H1 (cell line): ENCODE results near the gene DYNLT2B. TPM values are rescaled to one million over a fixed set of nuclear protein-coding genes. Genes with fewer than 3 reads are reported as not detected.

Experiments used
- CTCF ChIA-PET: fragments of 300-600 bp; sonication (Branson Sonifier 250); formaldehyde crosslinking; loops from one replicate; lab custom pipeline; 2021; ENCODE audit not compliant: partially characterized antibody; lab: Charles Lee
- POLR2A ChIA-PET: fragments of 300-600 bp; sonication (Branson Sonifier 250); formaldehyde crosslinking; loops from one replicate; lab custom pipeline; 2021; ENCODE audit warnings: inconsistent platforms; ENCODE audit not compliant: partially characterized antibody; lab: Charles Lee
- DNase-seq, 2 experiments: peaks; one replicate each; pipeline versions ENCODE4 v3.0.0 to v3.0.0-alpha.2; 2010 to 2022; ENCODE audit warnings: low spot score in 2 of 2, low read depth in 1 of 2, mixed read lengths in 1 of 2
- FAIRE-seq: peaks from 2 replicates; lab custom pipeline; 2011; peaks lifted over from hg19 to GRCh38; lab: Jason Lieb, UNC
- H2AFZ ChIP-seq: 2 replicates; pipeline ENCODE4 v1.8.1; 2012; ENCODE audit warnings: low read length, inconsistent platforms
- H2AK5ac ChIP-seq: 2 replicates; pipeline ENCODE4 v1.6.1; 2013; ENCODE audit warnings: low read depth, low read length
- H2BK120ac ChIP-seq: replicated peaks from 2 replicates; pipeline ENCODE3; 2013; ENCODE audit warnings: low read depth, low read length, inconsistent platforms
- H2BK12ac ChIP-seq: 2 replicates; pipeline ENCODE4 v1.6.1; 2013; ENCODE audit warnings: low read depth, low read length
- H2BK15ac ChIP-seq: 2 replicates; pipeline ENCODE4 v1.6.1; 2013; ENCODE audit warnings: low read length
- H2BK20ac ChIP-seq: 2 replicates; pipeline ENCODE4 v1.6.1; 2013; ENCODE audit warnings: low read length
- H2BK5ac ChIP-seq: 2 replicates; pipeline ENCODE4 v1.6.1; 2013; ENCODE audit warnings: low read depth, low read length
- H3K14ac ChIP-seq: 2 replicates; pipeline ENCODE4 v1.6.1; 2013; ENCODE audit warnings: inconsistent platforms; ENCODE audit not compliant: insufficient read length
- H3K18ac ChIP-seq: 2 replicates; pipeline ENCODE4 v1.6.1; 2013; ENCODE audit warnings: low read length; ENCODE audit errors: extremely low read depth
- H3K23ac ChIP-seq: 2 replicates; pipeline ENCODE4 v1.6.1; 2013; ENCODE audit warnings: inconsistent platforms; ENCODE audit not compliant: insufficient read length
- H3K23me2 ChIP-seq: 2 replicates; pipeline ENCODE4 v1.6.1; 2013; ENCODE audit warnings: low read depth, low read length
- H3K27ac ChIP-seq: 2 replicates; pipeline ENCODE4 v1.6.1; 2011; ENCODE audit warnings: low read depth, low read length, inconsistent platforms
- H3K27me3 ChIP-seq, 4 experiments: replicated peaks in 1 of 4; 1 replicate in 1 of 4; 2 replicates in 3 of 4; pipeline versions ENCODE4 v1.6.1 to v1.8.1; 2011 to 2013; ENCODE audit warnings: low read length in 3 of 4, mild to moderate bottlenecking in 3 of 4, inconsistent platforms in 2 of 4, mixed read lengths in 2 of 4, moderate library complexity in 1 of 4; ENCODE audit not compliant: control insufficient read depth in 3 of 4, insufficient read depth in 3 of 4; ENCODE audit errors: extremely low read depth in 1 of 4
- H3K36me3 ChIP-seq, 4 experiments: 2 replicates each; pipeline versions ENCODE4 v1.6.1 to v1.8.1; 2011 to 2013; ENCODE audit warnings: mild to moderate bottlenecking in 4 of 4, low read length in 3 of 4, moderate library complexity in 2 of 4, control low read depth in 1 of 4, inconsistent platforms in 1 of 4; ENCODE audit not compliant: insufficient read depth in 4 of 4, control insufficient read depth in 2 of 4
- H3K4ac ChIP-seq: replicated peaks from 2 replicates; pipeline ENCODE3; 2013; ENCODE audit warnings: low read length, low read depth, mixed read lengths, inconsistent platforms; ENCODE audit not compliant: insufficient read length
- H3K4me1 ChIP-seq, 4 experiments: replicated peaks in 1 of 4; 1 replicate in 1 of 4; 2 replicates in 3 of 4; pipeline versions ENCODE4 v1.6.1 to v1.8.1; 2011 to 2013; ENCODE audit warnings: low read length in 3 of 4, inconsistent platforms in 2 of 4, mixed read lengths in 1 of 4; ENCODE audit not compliant: insufficient read depth in 4 of 4, control insufficient read depth in 3 of 4
- H3K4me2 ChIP-seq, 2 experiments: 2 replicates each; pipeline versions ENCODE4 v1.6.1 to v1.8.1; 2011 to 2013; ENCODE audit warnings: low read depth in 2 of 2, low read length in 2 of 2, control low read depth in 1 of 2, inconsistent platforms in 1 of 2, mild to moderate bottlenecking in 1 of 2; ENCODE audit not compliant: insufficient read depth in 1 of 2
- H3K4me3 ChIP-seq, 4 experiments: fragments of 200-600, 300-600 bp in 1 of 4; sonication (generic), shearing (Covaris generic), sonication (Bioruptor Twin) in 1 of 4; 2 replicates each; pipeline versions ENCODE4 v1.5.1 to v1.8.1; 2011 to 2016; ENCODE audit warnings: low read length in 4 of 4, low read depth in 3 of 4, control low read depth in 2 of 4, inconsistent platforms in 2 of 4, mild to moderate bottlenecking in 2 of 4, mixed read lengths in 1 of 4, moderate library complexity in 1 of 4; ENCODE audit not compliant: insufficient read depth in 2 of 4; ENCODE audit errors: extremely low read depth in 1 of 4
- H3K56ac ChIP-seq: replicated peaks from 2 replicates; pipeline ENCODE3; 2013; ENCODE audit warnings: low read depth, mild to moderate bottlenecking, mixed read lengths, low read length, inconsistent platforms; ENCODE audit not compliant: insufficient read length
- H3K79me1 ChIP-seq: 2 replicates; pipeline ENCODE4 v1.6.1; 2013; ENCODE audit warnings: low read depth, low read length, control low read depth
- H3K79me2 ChIP-seq, 2 experiments: 2 replicates each; pipeline versions ENCODE4 v1.6.1 to v1.8.1; 2012 to 2013; ENCODE audit warnings: low read length in 2 of 2, mild to moderate bottlenecking in 2 of 2, inconsistent platforms in 1 of 2; ENCODE audit not compliant: insufficient read depth in 2 of 2, control insufficient read depth in 1 of 2
- H3K9ac ChIP-seq, 4 experiments: replicated peaks in 1 of 4; 1 replicate in 1 of 4; 2 replicates in 3 of 4; pipeline versions ENCODE4 v1.6.1 to v1.8.1; 2011 to 2013; ENCODE audit warnings: low read depth in 3 of 4, low read length in 3 of 4, control low read depth in 2 of 4, mild to moderate bottlenecking in 2 of 4, moderate library complexity in 2 of 4, inconsistent platforms in 1 of 4; ENCODE audit errors: extremely low read depth in 1 of 4
- H3K9me3 ChIP-seq, 2 experiments: 2 replicates each; pipeline versions ENCODE4 v1.6.1 to v1.8.1; 2012 to 2013; ENCODE audit warnings: mild to moderate bottlenecking in 2 of 2, moderate library complexity in 2 of 2, control low read depth in 1 of 2, inconsistent platforms in 1 of 2, low read depth in 1 of 2, low read length in 1 of 2, mixed read lengths in 1 of 2; ENCODE audit not compliant: insufficient read depth in 2 of 2
- H4K20me1 ChIP-seq, 2 experiments: replicated peaks in 1 of 2; 2 replicates each; pipeline versions ENCODE3 to v1.8.1; 2011 to 2013; ENCODE audit warnings: inconsistent platforms in 2 of 2, low read length in 2 of 2, mild to moderate bottlenecking in 1 of 2; ENCODE audit not compliant: insufficient read depth in 2 of 2, control insufficient read depth in 1 of 2
- H4K5ac ChIP-seq: 2 replicates; pipeline ENCODE4 v1.6.1; 2013; ENCODE audit warnings: low read length, low read depth, mixed read lengths, inconsistent platforms; ENCODE audit not compliant: insufficient read length
- H4K8ac ChIP-seq: 2 replicates; pipeline ENCODE4 v1.8.0; 2013; ENCODE audit warnings: mild to moderate bottlenecking, moderate library complexity, low read length, inconsistent platforms; ENCODE audit not compliant: insufficient read depth; ENCODE audit errors: extremely low read depth
- H4K91ac ChIP-seq: replicated peaks from 2 replicates; pipeline ENCODE3; 2013; ENCODE audit warnings: low read length, mixed read lengths, inconsistent platforms; ENCODE audit not compliant: insufficient read length
- ATF3 ChIP-seq: IDR thresholded peaks from 2 replicates; pipeline ENCODE4 v1.6.1; 2011; ENCODE audit warnings: low read depth, mild to moderate bottlenecking, low read length; ENCODE audit not compliant: insufficient read depth
- BRCA1 ChIP-seq: IDR thresholded peaks from 2 replicates; pipeline ENCODE4 v1.6.1; 2012; ENCODE audit warnings: low read depth, low read length, improper control_type of control experiment
- CBX5 ChIP-seq: fragments of 300-800, 300-1000 bp; sonication (generic); IDR thresholded peaks from 2 replicates; pipeline ENCODE4 v1.7.1; 2016; ENCODE audit warnings: antibody characterized with exemption, low read length, low read depth
- CHD1 ChIP-seq: IDR thresholded peaks from 2 replicates; pipeline ENCODE4 v1.6.1; 2012; ENCODE audit warnings: low read depth, low read length, improper control_type of control experiment
- FOSL1 ChIP-seq: IDR thresholded peaks from 2 replicates; pipeline ENCODE4 v1.6.1; 2011; ENCODE audit warnings: mild to moderate bottlenecking, low read depth, low read length, moderate library complexity; ENCODE audit not compliant: insufficient read depth
- KDM1A ChIP-seq: fragments of 200-600, 300-600 bp; sonication (generic); IDR thresholded peaks from 2 replicates; pipeline ENCODE4 v1.7.1; 2016; ENCODE audit warnings: mild to moderate bottlenecking, low read length, borderline replicate concordance
- RFX5 ChIP-seq: IDR thresholded peaks from 2 replicates; pipeline ENCODE4 v1.6.1; 2011; ENCODE audit warnings: low read depth, low read length, improper control_type of control experiment, borderline replicate concordance
- RXRA ChIP-seq: IDR thresholded peaks from 2 replicates; pipeline ENCODE4 v1.6.1; 2011; ENCODE audit warnings: low read depth, mild to moderate bottlenecking, low read length, moderate library complexity; ENCODE audit not compliant: insufficient read depth
- SP1 ChIP-seq: IDR thresholded peaks from 2 replicates; pipeline ENCODE4 v1.6.1; 2011; ENCODE audit warnings: low read depth, low read length
- WGBS, 2 experiments: shearing (Covaris generic) in 1 of 2; methylation state at CpG; one replicate each; pipeline versions ENCODE4 v1.1.6 to v1.1.7; 2013 to 2015; ENCODE audit warnings: low lambda C conversion rate in 2 of 2, mixed read lengths in 2 of 2, inconsistent platforms in 1 of 2, low coverage in 1 of 2, missing lambda C conversion rate in 1 of 2; ENCODE audit not compliant: insufficient replicate concordance in 2 of 2, insufficient coverage in 1 of 2, insufficient read length in 1 of 2; ENCODE audit errors: extremely low coverage in 1 of 2, missing lambda C conversion rate in 1 of 2; 5-methylcytosine and 5-hydroxymethylcytosine counted together
- polyA plus RNA-seq, 7 experiments: library from polyadenylated mRNA; depleted of rRNA in 3 of 7; stranded (reverse) in 5 of 7; unstranded in 2 of 7; fragments of >200 nt in 5 of 7; fragments of 200-250 nt in 2 of 7; gene quantifications; 1 replicate in 5 of 7; 2 replicates in 1 of 7; 4 replicates in 1 of 7; pipeline versions ENCODE4 v1.2.1 to v1.2.3, GENCODE V29; 2011 to 2013; ENCODE audit warnings: missing spikeins in 2 of 7, mixed read lengths in 2 of 7
- total RNA-seq: library from RNA; stranded (reverse); fragmentation: NEBNext Ultra II Directional; extraction: Animal tissue kit (Norgen Biotek cat#: 25700); gene quantifications from 2 replicates; pipeline ENCODE4 v1.2.1, GENCODE V29; 2021
- TF ChIP-seq, protein P1 (sequence below): IDR thresholded peaks from 2 replicates; pipeline ENCODE4 v1.6.1; 2011; ENCODE audit warnings: low read length, improper control_type of control experiment

Gene DYNLT2B
- total and polyA plus RNA-seq, 2 of the 8 experiments (the other 6 are each of a cell fraction or from before 2014, with no cell fraction given), result 10.9 to 22.2 TPM

DNA sequence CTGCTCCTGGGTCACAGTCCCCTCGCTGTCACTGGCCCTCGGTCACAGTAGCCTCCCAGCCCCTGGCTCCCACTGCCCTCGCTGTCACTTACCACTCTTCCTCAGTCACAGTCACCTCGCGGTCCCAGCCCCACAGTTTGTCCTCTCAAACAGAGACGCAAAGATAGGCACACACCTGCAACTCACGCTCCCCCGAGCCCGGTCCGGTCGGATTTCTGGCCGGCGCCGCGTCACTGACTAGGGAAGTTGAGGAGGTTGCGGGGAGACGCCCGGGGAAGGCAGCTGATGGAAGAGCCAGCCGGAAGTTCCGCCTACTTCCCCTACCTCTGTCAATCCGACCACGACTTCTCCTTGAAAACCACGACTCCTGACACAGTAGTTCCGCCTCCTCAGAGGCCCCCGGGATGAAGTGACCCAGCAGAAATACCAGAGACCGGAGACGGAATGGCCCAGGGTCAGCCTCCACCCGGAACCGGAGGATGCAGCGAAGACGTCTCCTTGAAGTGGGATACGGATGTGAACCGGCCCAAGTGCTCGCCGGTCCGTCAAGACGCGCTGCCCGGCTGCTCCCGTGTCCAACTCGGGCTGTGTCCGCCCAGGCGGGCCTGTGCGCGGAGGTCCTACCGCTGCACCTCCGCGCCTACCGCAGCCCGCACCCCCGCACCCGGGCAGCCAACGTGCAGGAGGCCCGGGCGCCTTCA is 30.4 kb downstream of the DYNLT2B start, which contains the start of gene PCYT1A:
PCYT1A (minus strand) TSS at position 287 of the 701 bp plus-strand sequence. CDS start 17,195 bp downstream, outside the sequence.
- Histone ChIP-seq H2AFZ (peak within 1 kb of the TSS; percentile 75), H3K4me1 (peaks cover 0 to 5% (median 2%) of the 10 kb centered on the region in 4 experiments; a peak in 3 of 7 replicates)
- CTCF ChIA-PET, result no interaction called here
- TF ChIP-seq CHD1 (no peak), RFX5 (no peak), RXRA (no peak), FOSL1 (no peak), ATF3 (no peak), BRCA1 (no peak), SP1 (peak; percentile 57; the same call in 1 of the 2 replicates), CBX5 (no peak), KDM1A (no peak)
- TF ChIP-seq, protein P1, sequence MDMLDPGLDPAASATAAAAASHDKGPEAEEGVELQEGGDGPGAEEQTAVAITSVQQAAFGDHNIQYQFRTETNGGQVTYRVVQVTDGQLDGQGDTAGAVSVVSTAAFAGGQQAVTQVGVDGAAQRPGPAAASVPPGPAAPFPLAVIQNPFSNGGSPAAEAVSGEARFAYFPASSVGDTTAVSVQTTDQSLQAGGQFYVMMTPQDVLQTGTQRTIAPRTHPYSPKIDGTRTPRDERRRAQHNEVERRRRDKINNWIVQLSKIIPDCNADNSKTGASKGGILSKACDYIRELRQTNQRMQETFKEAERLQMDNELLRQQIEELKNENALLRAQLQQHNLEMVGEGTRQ, result no peak; the same call in 1 of the 2 replicates

More for the DNA sequence above, 30.4 kb downstream of the DYNLT2B start, which contains the start of gene PCYT1A:
- peak within 1 kb of the TSS; percentile 74 for H4K91ac ChIP-seq
- H3K36me3 ChIP-seq, result no peaks in the 10 kb centered on the region
- H3K79me1 ChIP-seq, result peaks cover 2% of the 10 kb centered on the region; the same call in 1 of the 2 replicates
- no peak within 1 kb of the TSS for H2BK120ac ChIP-seq
- peak within 1 kb of the TSS; percentile 93 for H3K56ac ChIP-seq
- peak within 1 kb of the TSS; percentile 97 for H4K8ac ChIP-seq
- peak within 1 kb of the TSS; percentile 64 to 91 for H3K4me2 ChIP-seq
- H3K4me3 ChIP-seq, result peak within 1 kb of the TSS; percentile 82 to 94 (median 89)
- peak within 1 kb of the TSS; percentile 85 for H3K27ac ChIP-seq
- FAIRE-seq (peak; percentile 7), DNase-seq (peak; percentile 81 to 87)
- no peaks in the 10 kb centered on the region for H3K9me3 ChIP-seq
- WGBS, 2 experiments, result 1% methylated on average over 35 of the region's 55 CpGs; no CpG with 5 or more reads in 1 of the 2 experiments
- H2BK5ac ChIP-seq, result peak within 1 kb of the TSS; percentile 96
- H2BK12ac ChIP-seq, result peak within 1 kb of the TSS; percentile 82
- peak within 1 kb of the TSS; percentile 44 for H3K4ac ChIP-seq
- peaks cover 0 to 30% of the 10 kb centered on the region in 2 experiments; a peak in 3 of 4 replicates for H3K79me2 ChIP-seq
- 0 out of 2 replicates have a peak within 1 kb of the TSS, but pooled peaks have one; percentile 4 for H2AK5ac ChIP-seq
- no peak within 1 kb of the TSS for H2BK20ac ChIP-seq
- no peak within 1 kb of the TSS for H3K14ac ChIP-seq
- no peak within 1 kb of the TSS for H3K23ac ChIP-seq
- POLR2A ChIA-PET, result interaction anchor here (0.6 to 1.0 kb wide), 5 partner anchors 12 to 131 kb away, joined by 3 to 4 read pairs (median 3); no protein-coding TSS in a partner anchor
- peak within 1 kb of the TSS; percentile 75 for H4K5ac ChIP-seq
- peak within 1 kb of the TSS; percentile 78 to 87 (median 84) for H3K9ac ChIP-seq
- H3K23me2 ChIP-seq, result peaks cover 10% of the 10 kb centered on the region
- peak within 1 kb of the TSS; percentile 88; the same call in 1 of the 2 replicates for H2BK15ac ChIP-seq
- H3K27me3 ChIP-seq, result no peaks in the 10 kb centered on the region
- peaks cover 0 to 4% of the 10 kb centered on the region in 2 experiments for H4K20me1 ChIP-seq
- peak within 1 kb of the TSS; percentile 95 for H3K18ac ChIP-seq
